ENCODE data around the gene TOMM7. TPM values are rescaled to one million over a fixed set of nuclear protein-coding genes. Genes with fewer than 3 reads are reported as not detected.
"Not testable (repeated sequence)": the region's sequence is repeated elsewhere in the genome, so short reads cannot be mapped to it uniquely, and the experiment has no call there.

TOMM7 gene
- total RNA-seq, 1 donor from 2014 or later, result 224 TPM

DNA sequence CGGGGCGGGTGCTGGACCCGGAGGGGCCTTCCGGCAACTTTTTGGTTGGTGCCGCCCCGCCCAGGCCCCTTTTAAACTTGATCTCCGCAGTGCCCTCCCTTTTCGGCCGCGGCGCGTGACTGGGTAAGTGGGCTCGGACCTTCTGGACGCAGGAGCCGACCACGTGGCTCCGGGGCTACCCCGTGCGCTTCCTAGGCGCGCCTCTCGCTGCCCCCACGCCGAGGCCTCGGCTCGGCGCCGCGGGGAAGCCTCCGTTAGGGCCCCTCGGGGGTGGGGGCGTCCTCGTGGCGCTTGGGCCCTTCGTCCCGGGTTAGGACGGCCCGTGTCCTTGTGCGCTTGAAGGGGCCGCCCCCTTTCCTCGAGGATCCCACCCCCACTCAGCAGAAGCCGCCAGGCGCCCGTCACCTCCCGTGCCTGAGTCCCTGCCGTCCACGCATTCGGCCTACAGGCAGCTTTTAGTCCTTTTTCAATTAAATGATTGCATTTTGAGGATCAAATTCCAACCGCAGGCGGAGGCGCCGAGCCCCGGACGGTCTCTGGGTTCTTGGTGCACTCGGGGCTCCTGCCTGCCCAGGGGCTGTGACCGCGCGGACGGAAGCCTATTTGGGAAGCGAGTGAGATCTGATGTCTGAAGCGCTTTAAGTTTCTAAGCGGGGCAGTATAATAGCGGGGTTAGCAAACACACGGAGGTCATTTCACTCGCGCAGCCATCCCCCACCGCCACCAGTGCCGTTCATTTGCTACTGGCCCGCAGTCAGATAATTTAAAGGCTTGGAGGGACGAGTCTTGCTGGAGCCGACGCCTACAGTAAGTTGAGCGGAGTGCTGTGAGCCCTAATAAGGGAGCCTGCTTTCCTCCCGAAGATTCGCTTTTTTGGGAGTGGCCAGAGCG, 31.8 kb upstream of the TOMM7 start:
- intact Hi-C loops (cut with micrococcal nuclease), result loop anchor here (1.0 to 10.0 kb wide), 11 partner anchors 31 to 680 kb away; partner anchors contain the start of genes HYCC1, KLHL7, TOMM7 and TRA2A

DNA sequence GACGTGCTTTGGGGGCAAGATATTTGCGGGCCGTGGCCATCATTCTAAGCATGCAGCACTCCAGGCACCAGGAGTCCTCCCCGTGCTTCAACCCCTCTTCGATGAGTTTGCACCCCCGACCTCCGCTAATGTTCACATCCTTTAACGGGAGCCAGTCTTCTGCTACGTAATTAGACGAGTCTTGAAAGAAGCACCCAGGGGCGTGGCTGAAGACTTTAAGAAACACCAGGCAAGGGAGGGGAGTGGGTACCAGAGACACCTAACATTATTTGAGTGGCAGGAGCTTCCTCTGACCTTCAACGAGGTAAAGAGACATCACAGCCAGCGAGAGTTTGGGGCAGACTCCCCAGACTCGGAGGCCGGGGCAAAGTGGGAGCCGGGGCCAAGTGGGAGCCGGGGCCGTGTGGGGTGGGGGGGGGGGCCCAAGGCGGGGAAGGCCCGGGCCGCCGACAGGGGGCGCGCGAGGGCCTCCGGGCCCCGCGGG, 31.1 kb upstream of the TOMM7 start:
- intact Hi-C loops (cut with micrococcal nuclease), result loop anchor here (1.0 to 10.0 kb wide), 11 partner anchors 31 to 681 kb away; partner anchors contain the start of genes HYCC1, KLHL7, TOMM7 and TRA2A

DNA sequence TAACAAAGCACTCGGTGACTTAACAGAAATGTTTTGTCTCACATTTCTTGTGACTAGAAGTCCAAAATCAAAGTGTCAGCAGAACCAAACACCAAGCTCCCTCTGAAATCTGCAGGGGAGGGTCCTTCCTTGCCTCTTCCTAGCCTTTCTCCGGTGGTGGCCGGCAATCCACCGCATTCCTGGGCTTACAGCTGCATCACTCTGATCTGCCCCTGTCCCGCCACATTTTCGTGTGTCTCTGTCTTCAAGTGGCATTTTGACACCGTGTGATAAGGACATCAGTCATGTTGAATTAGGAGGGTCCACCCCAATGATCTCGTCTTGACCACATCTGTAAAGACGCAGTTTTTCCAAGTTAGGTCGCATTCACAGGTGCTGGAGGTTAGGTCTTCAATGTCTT, 30.5 kb upstream of the TOMM7 start:
- intact Hi-C loops (cut with micrococcal nuclease), result loop anchor here (5.0 to 10.0 kb wide), 3 partner anchors 84 to 682 kb away; partner anchors contain the start of gene TRA2A

DNA sequence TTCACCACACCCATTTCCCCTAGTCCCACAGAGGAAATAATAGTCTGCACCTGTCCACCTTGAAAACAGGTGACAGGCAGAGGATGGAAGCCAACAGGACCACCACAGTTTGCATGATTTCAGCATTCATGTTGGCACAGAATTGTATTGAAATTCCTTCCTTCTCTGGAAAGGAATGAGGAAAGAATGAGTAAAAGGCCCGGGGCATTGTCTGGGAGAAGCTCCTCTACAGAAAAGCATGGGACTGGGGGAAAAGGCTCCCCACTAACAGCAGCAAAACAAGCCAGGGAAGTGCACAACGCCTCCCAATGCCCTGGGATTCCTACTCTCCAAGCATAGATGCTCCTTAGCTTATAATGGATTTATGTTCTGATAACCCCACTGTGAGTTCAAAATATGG, 28.5 kb upstream of the TOMM7 start:
- intact Hi-C loops (cut with micrococcal nuclease), result loop anchor here (5.0 to 10.0 kb wide), 3 partner anchors 86 to 684 kb away; partner anchors contain the start of gene TRA2A

DNA sequence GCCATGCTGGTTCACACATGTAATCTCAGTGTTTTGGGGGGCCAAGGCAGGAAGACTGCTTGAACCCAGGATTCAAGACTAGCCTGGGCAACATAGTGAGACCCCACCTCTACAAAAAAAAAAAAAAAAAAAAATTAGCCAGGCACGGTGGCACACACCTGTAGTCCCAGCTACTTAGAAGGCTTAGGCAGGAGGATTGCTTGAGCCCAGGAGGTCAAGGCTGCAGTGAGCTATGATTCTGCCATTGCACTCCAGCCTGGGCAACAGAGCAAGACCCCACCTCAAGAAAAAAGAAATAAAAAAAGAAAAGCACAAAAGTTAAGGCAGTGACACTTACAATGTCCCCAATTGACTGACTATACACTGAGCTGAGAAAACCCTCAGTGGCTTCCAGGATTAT, 27.7 kb upstream of the TOMM7 start:
- intact Hi-C loops (cut with micrococcal nuclease), result loop anchor here (5.0 to 10.0 kb wide), 3 partner anchors 87 to 684 kb away; partner anchors contain the start of gene TRA2A

DNA sequence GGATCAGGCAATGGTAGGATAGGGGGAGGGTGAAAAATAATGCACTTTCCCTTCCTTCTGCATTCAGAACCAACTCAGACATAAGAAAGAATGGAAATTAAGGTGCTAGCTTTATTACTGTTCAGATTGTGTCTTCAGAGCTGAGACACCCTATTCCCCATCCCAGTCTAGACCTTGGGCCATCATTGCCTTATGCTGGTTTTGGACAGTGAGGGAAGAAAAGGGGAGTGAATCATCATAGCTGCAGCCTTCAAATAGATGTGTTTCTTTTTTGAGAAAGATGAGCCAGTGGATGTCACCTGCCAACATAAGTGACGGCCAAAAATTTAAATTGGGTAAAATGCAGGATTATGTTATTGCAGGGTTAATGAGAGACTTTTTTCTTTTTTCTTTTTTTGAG, 27.0 kb upstream of the TOMM7 start:
- intact Hi-C loops (cut with micrococcal nuclease), result loop anchor here (5.0 to 10.0 kb wide), 3 partner anchors 88 to 685 kb away; partner anchors contain the start of gene TRA2A

DNA sequence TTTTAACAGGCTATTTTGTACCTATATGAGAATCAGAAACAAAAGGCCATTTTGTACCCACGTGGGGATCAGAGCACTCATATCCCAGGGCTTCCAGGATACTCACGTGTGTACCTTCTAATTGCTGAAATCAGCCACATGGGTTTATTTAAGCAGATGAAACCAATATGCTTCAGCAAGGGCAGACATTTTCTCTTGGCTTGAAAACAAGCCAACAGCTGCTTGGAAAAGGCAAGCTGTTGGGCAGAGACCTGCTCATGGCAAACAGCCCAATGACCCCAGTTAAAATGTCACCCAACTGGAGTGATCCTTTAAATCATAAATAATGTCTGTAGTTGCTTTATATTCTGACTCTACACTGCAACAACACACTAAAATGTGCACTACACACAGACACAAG, 26.5 kb upstream of the TOMM7 start:
- intact Hi-C loops (cut with micrococcal nuclease), result no loop called here

DNA sequence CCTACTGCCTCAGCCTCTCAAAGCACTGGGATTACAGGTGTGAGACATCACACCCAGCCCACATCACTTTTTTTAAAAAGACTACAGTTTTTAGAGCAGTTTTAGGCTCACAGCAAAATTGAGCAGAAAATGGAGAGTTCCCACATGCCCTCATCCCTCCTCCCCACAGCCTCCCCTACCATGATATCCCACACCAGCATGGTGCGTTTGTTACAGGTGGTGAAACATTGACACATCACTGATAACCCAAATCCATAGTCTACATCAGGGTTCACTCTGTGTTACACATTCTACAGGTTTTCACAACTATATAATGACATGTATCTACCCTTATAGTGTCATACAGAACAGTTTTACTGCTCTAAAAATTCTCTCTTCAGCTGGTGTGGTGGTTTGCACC, 24.3 kb upstream of the TOMM7 start:
- intact Hi-C loops (cut with micrococcal nuclease), result no loop called here

DNA sequence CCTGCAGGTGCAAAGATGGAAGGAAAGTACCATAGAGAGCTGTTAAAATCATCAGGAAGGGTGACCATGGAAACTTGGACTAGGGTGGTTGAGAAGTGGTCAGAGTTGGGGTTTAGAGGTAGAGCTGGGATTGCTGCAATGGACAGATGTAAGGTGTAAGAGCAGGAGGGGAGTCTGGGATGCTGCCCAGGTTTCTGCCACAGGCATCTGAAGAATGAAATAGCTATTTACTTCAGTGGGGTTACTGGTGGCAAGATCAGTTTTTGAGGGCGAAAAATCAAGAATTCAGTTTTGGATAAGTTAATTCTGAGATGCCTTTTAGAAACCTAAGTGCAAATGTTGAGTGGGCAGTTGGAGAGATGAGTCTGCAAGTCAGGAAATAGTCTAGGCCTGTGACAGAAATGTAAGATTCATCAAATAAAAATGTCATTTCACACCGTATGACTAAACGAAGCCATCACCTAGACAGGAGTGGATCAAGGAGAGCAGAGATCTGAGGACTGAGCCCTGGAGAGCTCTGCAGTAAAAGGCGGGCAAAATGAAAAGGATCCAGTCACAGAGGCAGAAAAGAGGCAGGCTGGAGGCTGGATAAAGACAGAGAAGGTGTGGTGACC, 22.7 kb upstream of the TOMM7 start:
- intact Hi-C loops (cut with micrococcal nuclease), result no loop called here

DNA sequence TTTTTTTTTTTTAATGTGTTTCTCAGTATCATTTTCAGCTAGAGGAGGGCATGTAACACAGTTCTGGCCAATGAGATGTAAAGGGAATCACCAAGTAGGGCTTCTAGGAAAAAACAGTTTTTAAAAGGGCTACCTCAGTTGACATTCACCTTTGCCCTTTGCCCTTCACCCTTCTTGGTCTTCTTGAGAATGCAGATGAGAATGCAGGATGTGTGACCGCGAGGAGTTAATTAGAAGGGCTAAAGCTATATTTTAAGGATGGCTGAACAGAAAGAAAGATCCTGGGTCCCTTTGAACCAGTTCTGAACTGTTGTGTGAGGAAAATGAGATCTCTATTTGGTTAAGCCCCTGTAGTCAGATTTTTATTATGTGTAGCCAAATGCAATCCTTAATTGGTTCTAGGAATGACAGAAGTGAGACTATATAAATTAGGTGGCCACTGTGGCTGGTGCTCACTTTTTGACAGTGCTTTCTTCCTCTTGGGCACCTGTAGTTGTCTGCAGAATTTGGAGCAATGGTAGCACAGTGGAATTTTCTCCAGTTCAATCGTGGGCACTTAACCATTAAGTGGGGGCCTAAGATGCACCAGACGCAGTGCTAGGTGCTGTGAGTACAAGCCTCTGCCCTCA, 21.1 kb upstream of the TOMM7 start:
- intact Hi-C loops (cut with micrococcal nuclease), result no loop called here

DNA sequence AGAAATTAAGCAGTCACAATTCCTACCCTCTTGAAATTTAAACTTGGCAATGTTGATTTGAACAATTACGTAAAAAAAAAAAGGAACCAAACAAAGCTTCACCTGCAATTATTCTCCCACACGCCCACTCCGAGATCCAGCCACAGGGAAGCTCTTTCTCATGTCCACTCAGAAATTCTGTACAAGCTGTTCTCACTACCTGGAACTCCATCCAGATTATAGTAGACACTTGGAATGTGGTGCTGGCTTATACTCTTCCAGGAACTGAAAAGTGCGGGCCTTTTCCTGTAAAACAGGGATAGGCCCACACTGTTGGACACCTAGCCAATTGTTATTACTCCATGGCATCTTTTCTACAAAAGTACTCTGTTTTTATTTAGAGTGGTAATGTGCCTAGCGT, 20.3 kb upstream of the TOMM7 start:
- intact Hi-C loops (cut with micrococcal nuclease), result no loop called here

DNA sequence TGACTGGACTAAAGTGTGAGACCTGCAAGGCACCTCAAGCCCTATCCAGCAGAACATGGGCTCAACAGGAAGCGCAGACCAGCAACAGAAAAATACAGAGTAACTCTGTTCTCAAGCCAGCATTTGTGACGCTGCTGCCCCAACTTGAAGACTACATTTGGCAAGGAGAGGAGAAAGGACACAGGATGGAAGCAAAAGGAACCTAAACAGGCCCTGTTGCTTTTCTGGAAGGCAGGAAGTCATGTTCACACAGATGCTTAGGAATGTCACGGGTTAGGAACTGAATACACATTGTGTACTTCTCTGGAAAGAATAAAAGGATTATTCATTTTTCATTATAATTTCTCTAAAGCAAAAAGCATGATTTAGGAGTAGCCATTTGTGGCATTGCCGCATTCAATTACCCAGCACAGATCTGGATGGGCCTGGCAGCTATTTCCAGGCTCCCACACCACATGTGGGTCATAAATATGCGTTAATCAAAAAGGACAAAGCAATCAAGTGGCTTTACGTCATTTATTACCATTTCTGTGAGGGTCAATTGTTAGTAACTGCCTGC, 19.8 kb upstream of the TOMM7 start:
- intact Hi-C loops (cut with micrococcal nuclease), result no loop called here

DNA sequence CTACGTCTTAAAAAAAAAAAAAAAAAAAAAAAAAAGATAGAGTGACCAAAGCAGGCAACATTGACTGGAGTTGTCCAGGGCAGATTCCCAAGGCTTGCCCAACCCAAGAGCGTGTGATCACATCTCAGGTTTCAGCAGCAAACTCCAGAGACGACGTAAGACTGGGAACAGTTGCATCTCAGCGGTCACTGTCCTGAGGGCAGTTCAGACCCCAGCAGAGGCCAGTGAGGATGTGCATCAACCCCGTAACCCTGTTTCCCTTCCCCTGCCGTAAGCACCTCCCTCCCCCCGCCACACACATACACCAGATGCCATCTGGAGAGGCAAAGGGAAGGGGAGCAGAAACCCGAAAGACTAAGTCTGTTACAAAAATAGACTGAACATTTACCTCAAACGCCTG, 19.3 kb upstream of the TOMM7 start:
- intact Hi-C loops (cut with micrococcal nuclease), result no loop called here

DNA sequence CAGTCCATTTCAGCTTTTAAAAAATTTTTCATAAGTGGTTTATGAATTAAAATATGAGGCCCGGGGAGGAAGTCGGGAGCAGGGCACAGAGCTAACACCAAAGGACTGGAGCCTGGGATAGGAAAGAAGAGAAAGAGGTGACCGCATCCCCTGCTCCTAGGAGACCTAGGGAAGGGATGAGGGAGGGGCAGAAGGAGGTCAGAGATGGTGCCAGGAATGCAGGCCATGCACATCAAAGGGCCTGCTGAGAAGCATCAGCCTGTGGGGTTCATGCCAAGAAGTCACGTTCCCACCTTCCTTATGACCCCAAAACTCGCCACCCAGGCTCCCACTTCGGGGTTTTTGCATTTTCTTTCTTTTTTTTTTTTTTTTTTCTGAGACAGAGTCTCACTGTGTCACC, 14.7 kb upstream of the TOMM7 start:
- intact Hi-C loops (cut with micrococcal nuclease), result no loop called here

DNA sequence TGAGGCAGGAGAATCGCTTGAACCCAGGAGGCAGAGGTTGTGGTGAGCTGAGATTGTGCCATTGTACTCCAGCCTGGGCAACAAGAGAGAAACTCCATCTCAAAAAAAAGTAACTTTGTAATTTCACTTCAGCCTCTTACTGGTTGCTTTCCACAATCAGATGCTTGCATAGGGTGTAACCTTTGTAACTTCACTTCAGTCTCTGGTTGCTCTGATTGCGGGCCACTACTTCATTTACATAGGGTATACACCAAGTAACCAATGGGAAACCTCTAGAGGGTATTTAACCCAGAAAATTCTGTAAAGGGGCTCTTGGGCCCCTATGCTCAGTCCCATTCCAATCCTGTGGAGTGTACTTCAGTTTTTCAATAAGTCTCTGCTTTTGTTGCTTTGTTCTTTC, 13.9 kb upstream of the TOMM7 start:
- intact Hi-C loops (cut with micrococcal nuclease), result not testable (repeated sequence)

DNA sequence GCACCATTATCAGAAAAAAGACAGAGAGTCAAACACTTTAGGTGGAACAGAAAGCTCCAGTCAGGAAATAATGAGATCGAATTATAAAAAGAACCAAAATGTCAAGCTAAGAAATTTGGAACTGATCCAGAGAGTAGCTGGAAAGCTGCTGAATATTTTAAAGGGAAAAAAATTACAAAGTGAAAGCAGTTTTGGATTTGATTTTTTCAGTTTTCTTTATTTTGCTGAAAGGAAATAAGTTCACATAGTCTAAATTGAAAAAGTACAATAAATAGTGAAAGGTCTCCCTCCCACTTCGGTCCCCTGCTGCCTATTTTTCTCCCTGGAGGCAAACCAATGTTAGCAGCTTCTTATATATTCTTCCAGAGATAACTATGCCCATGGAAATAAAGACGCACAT, 11.3 kb upstream of the TOMM7 start:
- intact Hi-C loops (cut with micrococcal nuclease), result no loop called here

DNA sequence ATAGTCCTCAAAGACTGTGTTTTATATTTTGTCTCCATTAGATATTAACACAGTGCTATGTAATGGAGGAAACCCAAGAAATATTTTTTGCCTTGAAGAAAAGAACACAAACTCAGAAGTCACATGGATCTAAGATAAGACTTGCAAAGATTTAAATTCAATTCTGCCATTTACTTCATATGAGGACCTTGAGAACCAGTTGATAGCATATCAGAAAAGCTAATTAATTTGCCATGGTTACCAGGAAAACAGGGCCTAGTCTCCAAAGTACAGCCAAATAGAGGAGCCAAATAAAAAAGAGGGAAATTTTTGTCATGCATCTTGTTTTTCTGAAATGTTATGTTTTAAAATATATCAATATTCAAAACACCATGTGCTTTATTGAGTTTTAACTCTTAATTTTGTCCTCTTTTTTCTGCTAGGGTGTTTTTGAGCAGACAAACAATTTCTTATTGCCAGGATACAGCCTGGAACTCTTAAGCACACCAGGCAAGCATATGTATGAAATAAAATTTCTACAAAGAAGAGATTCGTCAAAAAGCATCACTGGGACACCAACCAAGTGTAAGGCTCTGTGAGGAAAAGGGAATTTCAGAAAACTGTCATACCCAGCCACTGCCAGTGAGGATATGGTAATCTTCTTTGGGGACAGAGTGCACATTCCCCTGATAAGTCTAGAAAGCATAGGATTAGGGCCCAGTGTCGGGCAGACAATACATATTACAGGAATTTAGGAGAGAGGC, 10.6 kb upstream of the TOMM7 start:
- intact Hi-C loops (cut with micrococcal nuclease), result no loop called here

DNA sequence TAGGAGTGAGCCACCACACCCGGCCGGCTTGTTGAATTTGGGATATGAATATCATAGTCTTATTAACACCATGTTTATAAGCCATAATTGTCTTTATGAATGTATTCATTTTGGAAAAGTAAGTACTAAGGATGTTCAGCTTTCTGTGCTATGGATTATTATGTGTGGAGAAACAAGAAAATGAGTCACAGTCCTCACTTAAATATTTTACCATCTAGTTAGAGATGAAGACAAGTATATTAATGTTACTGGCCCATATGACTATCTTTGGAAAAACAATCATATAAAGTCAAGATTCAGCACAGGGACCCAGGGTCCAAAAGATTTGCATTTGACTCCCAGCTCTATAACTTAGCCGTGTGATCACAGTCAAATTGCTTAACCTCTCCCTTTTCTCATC, 9.8 kb upstream of the TOMM7 start:
- intact Hi-C loops (cut with micrococcal nuclease), result no loop called here

DNA sequence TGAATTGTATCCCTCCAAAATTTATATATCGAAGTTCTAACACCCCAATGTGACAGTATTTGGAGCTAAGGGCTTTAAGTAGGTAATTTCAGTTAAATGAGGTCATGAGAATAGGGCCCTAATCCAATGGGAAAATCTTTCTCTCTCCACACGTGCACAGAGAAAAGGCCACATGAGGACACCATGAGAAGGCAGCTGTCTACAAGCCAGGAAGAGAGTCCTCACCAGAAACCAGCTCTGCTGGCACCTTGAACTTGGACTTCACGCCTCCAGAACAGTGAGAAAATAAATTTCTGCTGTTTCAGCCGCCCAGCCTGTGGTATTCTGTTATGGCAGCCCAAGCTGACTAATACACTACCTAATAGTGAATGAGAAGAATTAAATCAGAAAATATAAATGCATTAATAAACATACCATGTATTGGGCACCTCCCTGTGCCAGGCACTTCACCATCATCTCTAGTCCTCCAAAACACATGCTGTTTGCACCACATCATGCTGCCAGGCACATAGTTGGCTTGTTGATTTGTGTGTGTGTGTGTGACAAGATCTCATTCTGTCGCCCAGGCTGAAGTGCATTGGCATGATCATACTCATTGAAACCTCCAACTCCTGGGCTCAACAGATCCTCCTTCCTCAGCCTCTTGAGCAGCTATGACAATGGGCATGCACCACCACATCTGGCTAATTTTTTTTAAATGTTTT, 9.1 kb upstream of the TOMM7 start:
- intact Hi-C loops (cut with micrococcal nuclease), result no loop called here

DNA sequence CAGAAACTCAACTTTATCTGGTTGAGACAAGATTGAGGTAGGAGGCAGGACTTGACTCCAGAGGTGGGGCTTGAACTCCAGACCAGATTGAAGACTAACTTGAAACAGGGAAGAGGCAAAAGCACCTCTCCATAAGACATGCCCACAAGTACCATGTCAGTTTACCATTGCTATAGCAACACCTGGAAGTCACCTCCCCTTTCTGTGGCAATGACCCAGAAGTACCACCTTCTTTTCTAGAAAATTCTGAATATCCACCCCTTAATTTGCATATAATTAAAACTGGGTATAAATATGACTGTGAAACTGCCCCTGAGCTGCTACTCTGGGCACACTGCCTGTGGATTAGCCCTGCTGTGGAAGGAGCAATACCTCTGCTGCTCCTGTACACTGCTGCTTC, 4.9 kb upstream of the TOMM7 start:
- intact Hi-C loops (cut with micrococcal nuclease), result loop anchor here (10.0 kb wide), 1 partner anchor 707 kb away; the partner anchor contains the start of gene TRA2A
